HG03432 (cell line): ENCODE measurements around the gene EPAS1.

Experiments used
- ATAC-seq: cut with Tn5 transposase; IDR thresholded peaks from one replicate; pipeline ENCODE4 v1.9.1; 2021; ENCODE audit warnings: mild to moderate bottlenecking, moderate library complexity; ENCODE audit not compliant: unreplicated experiment

The EPAS1 gene

GRCh38 chr2:46380038-46380940 lies 83.1 kb downstream of the EPAS1 start:
- no peak for ATAC-seq

- ATAC-seq, result no peak
Measured at GRCh38 chr2:46381263-46381849, 84.1 kb downstream of the EPAS1 start.

- ATAC-seq, result no peak
Measured at GRCh38 chr2:46381871-46382270, 84.7 kb downstream of the EPAS1 start.

GRCh38 chr2:46382331-46383112 lies 85.3 kb downstream of the EPAS1 start:
- no peak for ATAC-seq

GRCh38 chr2:46383113-46383395 lies 85.8 kb downstream of the EPAS1 start:
- no peak for ATAC-seq

GRCh38 chr2:46383784-46384456 lies 86.7 kb downstream of the EPAS1 start:
- ATAC-seq, result no peak

GRCh38 chr2:46384457-46384815 lies 87.2 kb downstream of the EPAS1 start:
- ATAC-seq, result no peak

- no peak for ATAC-seq
Measured at GRCh38 chr2:46385786-46386577, 88.8 kb downstream of the EPAS1 start.

GRCh38 chr2:46386763-46387162 lies 89.6 kb downstream of the EPAS1 start:
- ATAC-seq, result no peak

GRCh38 chr2:46387292-46387691 lies 90.1 kb downstream of the EPAS1 start:
- no peak for ATAC-seq

GRCh38 chr2:46387886-46388515 lies 90.8 kb downstream of the EPAS1 start:
- ATAC-seq, result no peak

GRCh38 chr2:46388881-46389280 lies 91.7 kb downstream of the EPAS1 start:
- no peak for ATAC-seq

- no peak for ATAC-seq
Measured at GRCh38 chr2:46389417-46389916, 92.3 kb downstream of the EPAS1 start.

- no peak for ATAC-seq
Measured at GRCh38 chr2:46390036-46390435, 92.8 kb downstream of the EPAS1 start.

GRCh38 chr2:46390901-46391395 lies 93.7 kb downstream of the EPAS1 start:
- no peak for ATAC-seq

- no peak for ATAC-seq
Measured at GRCh38 chr2:46392561-46393346, 95.5 kb downstream of the EPAS1 start.

GRCh38 chr2:46393347-46393820 lies 96.2 kb downstream of the EPAS1 start:
- ATAC-seq, result no peak

GRCh38 chr2:46393865-46394264 lies 96.7 kb downstream of the EPAS1 start:
- no peak for ATAC-seq
